Astrocyte of the spinal cord (primary cell): Measurements from ENCODE around the gene PLEKHA4.

ENCODE experiments used
- DNase-seq: peaks from one replicate; pipeline ENCODE4 v3.0.0; 2011; ENCODE audit warnings: low read depth, low spot score
- H3K4me3 ChIP-seq: 2 replicates; pipeline ENCODE4 v1.5.1; 2011; ENCODE audit warnings: low read depth, mild to moderate bottlenecking, low read length, moderate library complexity
- in situ Hi-C: cut with HindIII; loops from 2 replicates; pipeline ENCODE4 v1.10.0; 2017; ENCODE audit warnings: low sequenced_read_pairs
- TF ChIP-seq, protein P1 (sequence below): IDR thresholded peaks from 2 replicates; pipeline ENCODE4 v1.5.1; 2012; ENCODE audit warnings: low read depth, mild to moderate bottlenecking, low read length, inconsistent platforms

Gene PLEKHA4

DNA sequence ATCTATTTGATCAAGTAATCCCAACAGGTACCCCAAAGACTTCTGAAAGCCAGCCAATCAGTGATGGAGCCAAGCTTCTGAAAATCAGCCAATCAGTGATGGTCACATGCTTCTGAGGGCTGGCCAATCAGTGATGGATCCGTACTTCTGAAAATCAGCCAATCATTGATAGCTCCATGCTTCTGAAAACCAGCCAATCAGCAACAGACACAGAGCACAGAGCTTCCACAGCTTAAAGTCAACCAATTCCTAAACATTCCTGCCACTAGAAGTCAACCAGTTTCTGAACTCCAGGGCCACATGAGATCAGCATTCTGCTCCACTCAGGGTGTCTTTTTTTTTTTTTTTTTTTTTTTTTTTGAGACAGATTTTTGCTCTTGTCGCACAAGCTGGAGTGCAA is 23.9 kb downstream of the PLEKHA4 start:
- H3K4me3 ChIP-seq: no peak overlapping the region
- TF ChIP-seq, protein P1, sequence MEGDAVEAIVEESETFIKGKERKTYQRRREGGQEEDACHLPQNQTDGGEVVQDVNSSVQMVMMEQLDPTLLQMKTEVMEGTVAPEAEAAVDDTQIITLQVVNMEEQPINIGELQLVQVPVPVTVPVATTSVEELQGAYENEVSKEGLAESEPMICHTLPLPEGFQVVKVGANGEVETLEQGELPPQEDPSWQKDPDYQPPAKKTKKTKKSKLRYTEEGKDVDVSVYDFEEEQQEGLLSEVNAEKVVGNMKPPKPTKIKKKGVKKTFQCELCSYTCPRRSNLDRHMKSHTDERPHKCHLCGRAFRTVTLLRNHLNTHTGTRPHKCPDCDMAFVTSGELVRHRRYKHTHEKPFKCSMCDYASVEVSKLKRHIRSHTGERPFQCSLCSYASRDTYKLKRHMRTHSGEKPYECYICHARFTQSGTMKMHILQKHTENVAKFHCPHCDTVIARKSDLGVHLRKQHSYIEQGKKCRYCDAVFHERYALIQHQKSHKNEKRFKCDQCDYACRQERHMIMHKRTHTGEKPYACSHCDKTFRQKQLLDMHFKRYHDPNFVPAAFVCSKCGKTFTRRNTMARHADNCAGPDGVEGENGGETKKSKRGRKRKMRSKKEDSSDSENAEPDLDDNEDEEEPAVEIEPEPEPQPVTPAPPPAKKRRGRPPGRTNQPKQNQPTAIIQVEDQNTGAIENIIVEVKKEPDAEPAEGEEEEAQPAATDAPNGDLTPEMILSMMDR: no peak
- peak; percentile 29 for DNase-seq
- in situ Hi-C loops: no loop called here

DNA sequence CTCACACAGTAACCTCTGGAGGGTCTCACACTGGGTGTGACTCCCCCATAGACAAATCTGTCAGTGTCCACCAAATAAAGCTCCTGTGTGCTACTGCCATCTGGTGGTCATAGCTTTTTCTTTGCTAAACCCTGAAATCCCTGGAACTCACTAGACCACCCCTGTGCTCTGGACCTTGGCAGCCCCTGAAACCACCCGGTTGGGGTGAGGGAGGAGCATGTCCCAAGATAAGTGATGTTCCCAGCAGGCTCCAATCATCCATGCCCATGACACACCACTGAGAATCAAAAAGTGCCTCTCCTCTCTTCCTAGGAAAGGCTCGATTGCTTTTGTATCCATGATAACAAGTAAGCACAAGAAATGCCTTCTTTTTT is 25.6 kb downstream of the PLEKHA4 start:
- DNase-seq: peak; percentile 49
- TF ChIP-seq, protein P1: peak; percentile 79
- no peak overlapping the region for H3K4me3 ChIP-seq
- in situ Hi-C loops: no loop called here

DNA sequence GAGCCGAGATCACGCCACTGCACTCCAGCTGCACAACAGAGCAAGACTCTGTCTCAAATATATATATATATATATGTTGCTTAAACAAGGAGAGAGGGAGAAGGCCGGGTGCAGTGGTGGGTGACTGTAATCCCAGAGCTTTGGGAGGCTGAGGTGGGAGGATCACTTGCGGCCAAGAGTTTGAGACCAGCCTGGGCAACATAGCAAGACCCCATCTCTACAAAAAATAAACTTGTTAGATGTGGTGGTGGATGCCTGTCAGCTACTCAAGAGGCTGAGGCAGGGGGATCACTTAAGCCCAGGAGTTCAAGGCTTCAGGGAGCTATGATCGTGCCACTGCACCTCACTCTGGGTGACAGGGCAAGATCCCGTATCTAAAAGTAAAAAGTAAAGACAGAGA is 26.8 kb downstream of the PLEKHA4 start:
- no peak for DNase-seq
- in situ Hi-C loops: no loop called here
- TF ChIP-seq, protein P1: no peak
- no peak overlapping the region for H3K4me3 ChIP-seq

DNA sequence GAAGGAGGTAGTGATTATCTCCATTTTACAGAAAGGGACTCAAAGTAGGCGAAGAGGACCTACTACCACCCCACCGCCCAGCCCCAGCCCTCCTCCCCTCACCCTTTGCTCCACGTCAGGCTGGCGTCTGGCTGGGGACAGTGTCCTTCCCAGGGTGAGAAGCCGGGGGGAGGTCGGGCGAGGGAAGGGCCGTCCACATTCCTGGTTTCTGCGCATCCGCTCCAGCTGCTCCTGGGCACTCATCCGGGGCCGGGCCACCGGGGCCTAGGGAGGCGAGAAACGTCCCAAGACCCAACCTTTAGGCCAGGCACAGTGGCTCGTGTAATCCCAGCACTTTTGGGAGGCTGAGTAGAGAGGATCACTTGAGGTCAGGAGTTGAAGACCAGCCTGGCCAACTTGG is 27.4 kb downstream of the PLEKHA4 start:
- no peak overlapping the region for H3K4me3 ChIP-seq
- in situ Hi-C loops: no loop called here
- no peak for DNase-seq
- TF ChIP-seq, protein P1: no peak

DNA sequence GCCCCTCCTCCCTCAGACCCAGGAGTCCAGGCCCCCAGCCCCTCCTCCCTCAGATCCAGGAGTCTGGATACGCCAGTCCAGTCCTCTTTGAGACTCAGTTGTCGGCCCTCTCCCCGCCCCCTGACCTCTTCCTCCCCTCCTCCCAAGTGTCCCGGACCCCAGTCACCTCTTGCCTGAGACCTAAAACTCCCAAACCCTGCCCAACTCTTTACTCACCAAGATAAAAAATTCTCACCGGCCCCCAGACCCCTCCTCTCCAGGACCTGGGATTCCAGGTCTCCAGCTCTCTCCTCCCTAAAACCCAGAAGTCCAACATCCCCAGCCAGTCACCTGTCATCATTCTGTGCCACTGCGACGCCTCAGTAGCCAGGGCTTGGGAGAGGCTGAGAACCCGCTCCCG is 30.7 kb downstream of the PLEKHA4 start:
- no peak for DNase-seq
- TF ChIP-seq, protein P1: no peak
- in situ Hi-C loops: no loop called here
- H3K4me3 ChIP-seq: no peak overlapping the region

DNA sequence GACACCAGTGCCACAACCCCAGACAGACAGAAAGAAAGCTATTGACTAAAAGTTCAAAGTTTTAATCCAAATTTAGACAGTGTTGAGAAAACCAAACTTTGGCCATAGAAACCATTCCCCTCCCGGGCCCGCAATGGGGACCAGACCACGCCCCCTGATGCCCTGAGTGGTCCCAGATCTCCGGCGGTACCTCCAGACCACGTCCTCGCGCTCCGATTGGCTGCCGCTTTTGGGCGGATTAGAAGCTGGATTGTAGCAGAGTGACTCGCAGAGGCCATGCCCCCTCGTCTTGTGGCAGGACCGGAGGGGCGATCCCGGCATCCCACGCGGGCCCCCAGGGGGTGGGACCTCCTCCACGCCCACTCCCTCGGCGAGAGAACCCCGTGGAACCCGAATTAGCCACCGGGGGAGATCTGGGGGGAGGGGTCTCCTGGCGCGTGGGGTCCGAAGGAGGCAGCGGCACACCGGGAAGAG is 31.3 kb downstream of the PLEKHA4 start:
- peak; percentile 83 for DNase-seq
- peak overlapping the region; percentile 49 for H3K4me3 ChIP-seq
- in situ Hi-C loops: no loop called here
- TF ChIP-seq, protein P1: no peak
